ENCODE data around the gene GRIN3B.

- TF ChIP-seq PATZ1 (CRISPR knock-in tag; IDR thresholded peaks at IDR 0.05; ENCODE audit: borderline replicate concordance) (no peak), ZFP30 (CRISPR knock-in tag; IDR thresholded peaks at IDR 0.05) (no peak), GLIS3 (CRISPR knock-in tag; IDR thresholded peaks at IDR 0.05) (no peak), CSRNP3 (CRISPR knock-in tag; IDR thresholded peaks at IDR 0.05) (no peak), BACH2 (CRISPR knock-in tag; IDR thresholded peaks at IDR 0.05; ENCODE audit: borderline replicate concordance) (no peak), SNAI2 (CRISPR knock-in tag; IDR thresholded peaks at IDR 0.05) (no peak), CSDC2 (CRISPR knock-in tag; IDR thresholded peaks at IDR 0.05) (no peak), CREB5 (CRISPR knock-in tag; IDR thresholded peaks at IDR 0.05; ENCODE audit: low read depth) (no peak), TCF4 (CRISPR knock-in tag; IDR thresholded peaks at IDR 0.05; ENCODE audit: borderline replicate concordance) (no peak), TOX (CRISPR knock-in tag; IDR thresholded peaks at IDR 0.05; ENCODE audit: borderline replicate concordance) (no peak)
Observed at GRCh38 chr19:1049800-1050199, 49.6 kb downstream of the GRIN3B start.
